ENCODE data around the gene ZNF195.

GRCh38 chr11:3339340-3339624 lies 39.7 kb downstream of the ZNF195 start:
- TF ChIP-seq CTCF (IDR thresholded peaks at IDR 0.05; ENCODE audit: insufficient read depth, low read length): no peak
- no peak for TF ChIP-seq POLR2AphosphoS5 (IDR thresholded peaks at IDR 0.05; ENCODE audit: low read depth)
- TF ChIP-seq REST (IDR thresholded peaks at IDR 0.05; ENCODE audit: insufficient replicate concordance, low read depth): no peak
- TF ChIP-seq GABPA (IDR thresholded peaks at IDR 0.05; ENCODE audit: low read depth): no peak
- TF ChIP-seq SPI1 (IDR thresholded peaks at IDR 0.05; ENCODE audit: borderline replicate concordance, low read depth): no peak

Data from HL-60 (cell line).